PC-3 (cell line): Measurements from ENCODE around the gene ALG14. TPM values are rescaled to one million over a fixed set of nuclear protein-coding genes. Genes with fewer than 3 reads are reported as not detected.
"Not testable (repeated sequence)": the region's sequence is repeated elsewhere in the genome, so short reads cannot be mapped to it uniquely, and the experiment has no call there.

Source experiments
- ATAC-seq: fragments of 200-7000 bp; cut with Tn5 transposase; 2 replicates; pipeline ENCODE4 v1.9.1; 2020; ENCODE audit warnings: mild to moderate bottlenecking, moderate library complexity
- BruUV-seq: library from RNA; stranded (reverse); fragments of 400-500 nt; replicated peaks from 2 replicates; lab custom pipeline; 2021; lab: Mats Ljungman, UMichigan
- CTCF ChIA-PET: fragments of 300-600 bp; sonication (Branson Sonifier 250); formaldehyde crosslinking; loops from one replicate; lab custom pipeline; 2022; ENCODE audit warnings: antibody characterized with exemption; lab: Charles Lee
- POLR2A ChIA-PET: fragments of 300-600 bp; sonication (Branson Sonifier 250); formaldehyde crosslinking; loops from one replicate; lab custom pipeline; 2022; ENCODE audit warnings: antibody characterized with exemption; ENCODE audit not compliant: unreplicated experiment; lab: Charles Lee
- DNase-seq: peaks from one replicate; pipeline ENCODE4 v3.0.0-alpha.2; 2015
- H2AFZ ChIP-seq: fragments of 300-600 bp; sonication (generic); 2 replicates; pipeline ENCODE4 v1.6.0; 2016; ENCODE audit warnings: antibody characterized with exemption, low read length
- H3F3A ChIP-seq: fragments of 300-600 bp; sonication (generic); one replicate; pipeline ENCODE4 v1.6.0; 2017; ENCODE audit warnings: antibody characterized with exemption, low read length, control low read depth, mild to moderate bottlenecking; ENCODE audit not compliant: unreplicated experiment
- H3K27ac ChIP-seq: fragments of 300-600 bp; sonication (generic); 2 replicates; pipeline ENCODE4 v1.5.1; 2016; ENCODE audit warnings: mild to moderate bottlenecking, low read length
- H3K27me3 ChIP-seq: fragments of 300-600 bp; sonication (generic); 2 replicates; pipeline ENCODE4 v1.6.1; 2016; ENCODE audit warnings: low read length, mixed read lengths
- H3K36me3 ChIP-seq: fragments of 300-600 bp; sonication (generic); 2 replicates; pipeline ENCODE4 v1.6.1; 2016; ENCODE audit warnings: low read depth, mixed run types, low read length, mixed read lengths
- H3K4me1 ChIP-seq: fragments of 300-600 bp; sonication (generic); 2 replicates; pipeline ENCODE4 v1.5.1; 2016; ENCODE audit warnings: low read length; ENCODE audit not compliant: insufficient read depth
- H3K4me2 ChIP-seq: fragments of 300-600 bp; sonication (generic); 2 replicates; pipeline ENCODE4 v1.6.0; 2016; ENCODE audit warnings: low read length
- H3K4me3 ChIP-seq: fragments of 300-600 bp; sonication (generic); 2 replicates; pipeline ENCODE4 v1.5.1; 2016; ENCODE audit warnings: mild to moderate bottlenecking, low read length, mixed read lengths
- H3K79me2 ChIP-seq: fragments of 300-600 bp; sonication (generic); 2 replicates; pipeline ENCODE4 v1.6.1; 2017; ENCODE audit warnings: low read length, mixed read lengths
- H3K9ac ChIP-seq: fragments of 300-600 bp; sonication (generic); 2 replicates; pipeline ENCODE4 v1.6.0; 2016; ENCODE audit warnings: mild to moderate bottlenecking, low read length
- H3K9me2 ChIP-seq: fragments of 300-600 bp; sonication (generic); replicated peaks from 2 replicates; pipeline ENCODE4 v1.6.1; 2016; ENCODE audit warnings: mixed run types, low read length, mixed read lengths
- H3K9me3 ChIP-seq: fragments of 300-600 bp; sonication (generic); 2 replicates; pipeline ENCODE4 v1.6.1; 2016; ENCODE audit warnings: low read length, mixed read lengths
- H4K20me1 ChIP-seq: fragments of 300-600 bp; sonication (generic); 2 replicates; pipeline ENCODE4 v1.6.1; 2016; ENCODE audit warnings: low read length, mixed read lengths
- CTCF ChIP-seq: fragments of 300-600 bp; sonication (generic); conservative IDR thresholded peaks from 2 replicates; pipeline ENCODE4 v1.5.1; 2017; ENCODE audit warnings: antibody characterized with exemption, low read depth, mild to moderate bottlenecking, low read length
- EZH2 ChIP-seq: fragments of 300-600 bp; sonication (generic); IDR thresholded peaks from one replicate; pipeline ENCODE4 v1.6.1; 2017; ENCODE audit warnings: antibody characterized with exemption, mild to moderate bottlenecking, low read length; ENCODE audit not compliant: unreplicated experiment
- EZH2phosphoT487 ChIP-seq: fragments of 300-600 bp; sonication (generic); IDR thresholded peaks from 2 replicates; pipeline ENCODE4 v1.6.1; 2018; ENCODE audit warnings: mild to moderate bottlenecking, antibody characterized with exemption, low read length, borderline replicate concordance
- intact Hi-C: fragments of 100-400 bp; cut with micrococcal nuclease; formaldehyde crosslinking; loops from 2 replicates; pipeline ENCODE4 v1.9.0; 2023
- total RNA-seq: library from RNA; depleted of rRNA; stranded (reverse); fragments of >200 nt; gene quantifications from 2 replicates; pipeline ENCODE4 v1.2.3, GENCODE V29; 2014

The ALG14 gene
- total RNA-seq, 1 experiment from 2014 or later, result 3.4 TPM

GRCh38 chr1:94942171-94943128, 130.3 kb downstream of the ALG14 start:
- H3K27ac ChIP-seq, result peak overlapping the region; percentile 37
- H3K9me3 ChIP-seq, result no peaks in the 10 kb centered on the region
- H3K4me2 ChIP-seq, result 0 out of 2 replicates have a peak overlapping the region, but pooled peaks have one; percentile 1
- H4K20me1 ChIP-seq, result no peaks in the 10 kb centered on the region
- no peaks in the 10 kb centered on the region for H3K36me3 ChIP-seq
- H3K4me3 ChIP-seq, result no peak overlapping the region
- H3K9ac ChIP-seq, result no peak overlapping the region
- H3K4me1 ChIP-seq, result peaks cover 10% of the 10 kb centered on the region
- POLR2A ChIA-PET, result no interaction called here
- H3F3A ChIP-seq, result no peaks in the 10 kb centered on the region
- no peak overlapping the region for H2AFZ ChIP-seq
- TF ChIP-seq EZH2phosphoT487, result no peak
- no peak for TF ChIP-seq CTCF
- DNase-seq (peak; percentile 77), ATAC-seq (peak; percentile 82)
- CTCF ChIA-PET, result no interaction called here
- no peaks in the 10 kb centered on the region for H3K27me3 ChIP-seq
- no peaks in the 10 kb centered on the region for H3K79me2 ChIP-seq
- no TSS peak for BruUV-seq
- H3K9me2 ChIP-seq, result no peaks in the 10 kb centered on the region
- intact Hi-C loops, result no loop called here

GRCh38 chr1:94941480-94941879, 131.3 kb downstream of the ALG14 start:
- intact Hi-C loops, H4K20me1 ChIP-seq, ATAC-seq, H2AFZ ChIP-seq, DNase-seq, POLR2A ChIA-PET, H3K36me3 ChIP-seq, H3K79me2 ChIP-seq, H3K4me2 ChIP-seq, H3K4me3 ChIP-seq, H3K9ac ChIP-seq, BruUV-seq, H3K9me3 ChIP-seq, H3F3A ChIP-seq, H3K27me3 ChIP-seq, CTCF ChIA-PET, H3K9me2 ChIP-seq, H3K4me1 ChIP-seq: not testable (repeated sequence)
- 0 out of 2 replicates have a peak overlapping the region, but pooled peaks have one; percentile 37 for H3K27ac ChIP-seq

- H3F3A ChIP-seq, result no peaks in the 10 kb centered on the region
- H3K4me2 ChIP-seq, result no peak overlapping the region
- H3K4me1 ChIP-seq, result peaks cover 10% of the 10 kb centered on the region
- H3K36me3 ChIP-seq, result no peaks in the 10 kb centered on the region
- H3K79me2 ChIP-seq, result no peaks in the 10 kb centered on the region
- no peak overlapping the region for H2AFZ ChIP-seq
- ATAC-seq, result no peak
- no TSS peak for BruUV-seq
- no peak for DNase-seq
- H3K9ac ChIP-seq, result no peak overlapping the region
- ChIA-PET CTCF (no interaction called here), POLR2A (no interaction called here)
- no peaks in the 10 kb centered on the region for H3K9me2 ChIP-seq
- H3K27me3 ChIP-seq, result no peaks in the 10 kb centered on the region
- no peak overlapping the region for H3K4me3 ChIP-seq
- H4K20me1 ChIP-seq, result no peaks in the 10 kb centered on the region
- intact Hi-C loops, result no loop called here
- no peaks in the 10 kb centered on the region for H3K9me3 ChIP-seq
- TF ChIP-seq EZH2phosphoT487 (no peak), EZH2 (no peak), CTCF (no peak)
- no peak overlapping the region for H3K27ac ChIP-seq
Observed at GRCh38 chr1:94940738-94941137, 132.0 kb downstream of the ALG14 start.
